ENCODE results near the gene ADIG. TPM values are rescaled to one million over a fixed set of nuclear protein-coding genes. Genes with fewer than 3 reads are reported as not detected.

ADIG gene
- total and polyA plus RNA-seq, 2 of the 8 experiments (the other 6 are each of a cell fraction or from before 2014, with no cell fraction given) = not detected

DNA sequence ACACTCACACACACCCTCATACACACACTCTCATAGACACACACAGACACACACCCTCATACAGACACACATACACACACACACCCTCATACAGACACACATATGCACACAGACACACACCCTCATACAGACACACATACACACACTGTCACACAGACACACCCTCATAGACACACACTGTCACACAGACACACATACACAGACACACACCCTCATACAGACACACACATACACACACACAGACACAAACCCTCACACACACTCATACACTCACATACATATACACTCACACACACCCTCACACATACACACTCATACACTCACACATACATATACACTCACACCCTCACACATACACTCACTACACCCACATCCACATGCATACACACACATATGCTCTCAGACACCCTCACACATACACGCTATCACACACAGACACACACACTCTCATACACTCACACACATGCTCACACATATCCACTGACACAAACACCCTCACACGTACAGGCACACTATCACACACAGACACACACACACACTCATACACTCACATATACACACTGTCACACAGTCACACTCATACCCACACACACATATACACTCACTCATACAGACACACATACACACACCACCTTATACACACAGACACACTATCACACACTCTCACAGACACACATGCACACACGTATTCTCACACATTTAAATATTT is 9.1 kb downstream of the ADIG start:
- Histone ChIP-seq H2BK12ac (ENCODE audit: low read depth, low read length) (peak overlapping the region; percentile 56; the same call in 1 of the 2 replicates), H4K5ac (ENCODE audit: insufficient read length, low read depth, low read length) (no peak overlapping the region), H3K79me2 (ENCODE audit: control insufficient read depth in 1 of 2, insufficient read depth in 2 of 2, low read length in 2 of 2) (no peaks in the 10 kb centered on the region), H4K20me1 (replicated peaks in 1 of 2; ENCODE audit: control insufficient read depth in 1 of 2, insufficient read depth in 2 of 2, low read length in 2 of 2) (peaks cover 0 to 6% of the 10 kb centered on the region in 2 experiments), H3K56ac (replicated peaks; ENCODE audit: insufficient read length, low read depth, low read length) (peak overlapping the region; percentile 74), H2BK20ac (ENCODE audit: low read length) (peak overlapping the region; percentile 72), H2AFZ (ENCODE audit: low read length) (no peak overlapping the region), H2BK15ac (ENCODE audit: low read length) (0 out of 2 replicates have a peak overlapping the region, but pooled peaks have one; percentile 73), H3K9ac (replicated peaks in 1 of 4; ENCODE audit: extremely low read depth in 1 of 4, low read depth in 3 of 4, low read length in 3 of 4) (no peak overlapping the region), H3K27ac (ENCODE audit: low read depth, low read length) (no peak overlapping the region), H2AK5ac (ENCODE audit: low read depth, low read length) (peak overlapping the region; percentile 92), H4K91ac (replicated peaks; ENCODE audit: insufficient read length, low read length) (peak overlapping the region; percentile 44), H3K4me1 (replicated peaks in 1 of 4; ENCODE audit: control insufficient read depth in 3 of 4, insufficient read depth in 4 of 4, low read length in 3 of 4) (peaks cover 0 to 12% (median 4%) of the 10 kb centered on the region in 4 experiments; a peak in 3 of 7 replicates), H3K23me2 (ENCODE audit: low read depth, low read length) (peaks cover 11% of the 10 kb centered on the region), H3K4me2 (ENCODE audit: insufficient read depth in 1 of 2, low read depth in 2 of 2, low read length in 2 of 2) (no peak overlapping the region), H2BK120ac (replicated peaks; ENCODE audit: low read depth, low read length) (no peak overlapping the region), H3K23ac (ENCODE audit: insufficient read length) (no peak overlapping the region), H3K9me3 (ENCODE audit: insufficient read depth in 2 of 2, low read depth in 1 of 2, low read length in 1 of 2) (no peaks in the 10 kb centered on the region), H3K79me1 (ENCODE audit: low read depth, low read length) (no peaks in the 10 kb centered on the region; the same call in 1 of the 2 replicates), H4K8ac (ENCODE audit: extremely low read depth, insufficient read depth, low read length) (no peak overlapping the region), H3K36me3 (ENCODE audit: control insufficient read depth in 2 of 4, insufficient read depth in 4 of 4, low read length in 3 of 4) (no peaks in the 10 kb centered on the region), H3K4me3 (ENCODE audit: extremely low read depth in 1 of 4, insufficient read depth in 2 of 4, low read depth in 3 of 4, low read length in 4 of 4) (no peak overlapping the region), H3K27me3 (replicated peaks in 1 of 4; ENCODE audit: control insufficient read depth in 3 of 4, extremely low read depth in 1 of 4, insufficient read depth in 3 of 4, low read length in 3 of 4) (no peaks in the 10 kb centered on the region), H2BK5ac (ENCODE audit: low read depth, low read length) (no peak overlapping the region), H3K18ac (ENCODE audit: extremely low read depth, low read length) (no peak overlapping the region), H3K4ac (replicated peaks; ENCODE audit: insufficient read length, low read depth, low read length) (peak overlapping the region; percentile 49), H3K14ac (ENCODE audit: insufficient read length) (no peak overlapping the region)
- ChIA-PET CTCF (ENCODE audit: partially characterized antibody) (no interaction called here), POLR2A (ENCODE audit: partially characterized antibody) (no interaction called here)
- DNase-seq (ENCODE audit: low read depth in 1 of 2, low spot score in 2 of 2) (no peak), FAIRE-seq (no peak)
- WGBS, 2 experiments (ENCODE audit: extremely low coverage in 1 of 2, insufficient coverage in 1 of 2, insufficient read length in 1 of 2, insufficient replicate concordance in 2 of 2, low coverage in 1 of 2, low lambda C conversion rate in 2 of 2, missing lambda C conversion rate in 1 of 2) = 83% methylated on average over 3 of the region's 3 CpGs; no CpG with 5 or more reads in 1 of the 2 experiments
- TF ChIP-seq CTBP2 (IDR thresholded peaks at IDR 0.05; ENCODE audit: borderline replicate concordance, insufficient read depth, insufficient read length, low read length) (no peak), RFX5 (IDR thresholded peaks at IDR 0.05; ENCODE audit: borderline replicate concordance, low read depth, low read length) (no peak), TEAD4 (IDR thresholded peaks at IDR 0.05; ENCODE audit: low read depth, low read length) (no peak), EGR1 (IDR thresholded peaks at IDR 0.05; ENCODE audit: borderline replicate concordance, low read depth, low read length) (no peak), GABPA (IDR thresholded peaks at IDR 0.05; ENCODE audit: borderline replicate concordance, insufficient read depth, low read length) (no peak), ZNF274 (IDR thresholded peaks at IDR 0.05; ENCODE audit: borderline replicate concordance, extremely low read depth, low read length) (no peak), TBP (IDR thresholded peaks at IDR 0.05; ENCODE audit: low read depth, low read length) (no peak), JUND (IDR thresholded peaks at IDR 0.05; ENCODE audit: low read length) (no peak), RBBP5 (IDR thresholded peaks at IDR 0.05; ENCODE audit: borderline replicate concordance, low read depth, low read length) (no peak)
- TF ChIP-seq, protein P1, sequence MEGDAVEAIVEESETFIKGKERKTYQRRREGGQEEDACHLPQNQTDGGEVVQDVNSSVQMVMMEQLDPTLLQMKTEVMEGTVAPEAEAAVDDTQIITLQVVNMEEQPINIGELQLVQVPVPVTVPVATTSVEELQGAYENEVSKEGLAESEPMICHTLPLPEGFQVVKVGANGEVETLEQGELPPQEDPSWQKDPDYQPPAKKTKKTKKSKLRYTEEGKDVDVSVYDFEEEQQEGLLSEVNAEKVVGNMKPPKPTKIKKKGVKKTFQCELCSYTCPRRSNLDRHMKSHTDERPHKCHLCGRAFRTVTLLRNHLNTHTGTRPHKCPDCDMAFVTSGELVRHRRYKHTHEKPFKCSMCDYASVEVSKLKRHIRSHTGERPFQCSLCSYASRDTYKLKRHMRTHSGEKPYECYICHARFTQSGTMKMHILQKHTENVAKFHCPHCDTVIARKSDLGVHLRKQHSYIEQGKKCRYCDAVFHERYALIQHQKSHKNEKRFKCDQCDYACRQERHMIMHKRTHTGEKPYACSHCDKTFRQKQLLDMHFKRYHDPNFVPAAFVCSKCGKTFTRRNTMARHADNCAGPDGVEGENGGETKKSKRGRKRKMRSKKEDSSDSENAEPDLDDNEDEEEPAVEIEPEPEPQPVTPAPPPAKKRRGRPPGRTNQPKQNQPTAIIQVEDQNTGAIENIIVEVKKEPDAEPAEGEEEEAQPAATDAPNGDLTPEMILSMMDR (IDR thresholded peaks at IDR 0.05; ENCODE audit: control extremely low read depth in 1 of 3, insufficient read depth in 1 of 3, low read depth in 1 of 3, low read length in 3 of 3) = no peak
